DOHH2 (cell line): ENCODE data around the gene MOCS2.
A peak's percentile ranks its signal among the peaks of the same experiment; 100 is the strongest.

ENCODE experiments used
- H3F3A ChIP-seq: fragments of 200-600 bp; sonication (generic), shearing (Covaris generic); 2 replicates; pipeline ENCODE4 v1.6.0; 2016; ENCODE audit warnings: antibody characterized with exemption, mild to moderate bottlenecking; ENCODE audit not compliant: control insufficient read depth, insufficient read depth
- H3K27ac ChIP-seq: fragments of 200-600 bp; sonication (generic); 2 replicates; pipeline ENCODE4 v1.5.1; 2014; ENCODE audit warnings: low read depth, mild to moderate bottlenecking, low read length, moderate library complexity
- H3K27me3 ChIP-seq: fragments of 200-600 bp; sonication (generic); 2 replicates; pipeline ENCODE4 v1.6.1; 2014; ENCODE audit warnings: mild to moderate bottlenecking, low read length, mixed read lengths; ENCODE audit not compliant: control insufficient read depth
- H3K36me3 ChIP-seq: fragments of 200-600 bp; sonication (generic); 2 replicates; pipeline ENCODE4 v1.6.1; 2014; ENCODE audit warnings: mild to moderate bottlenecking, low read length, moderate library complexity, mixed read lengths; ENCODE audit not compliant: control insufficient read depth
- H3K4me1 ChIP-seq: fragments of 200-600 bp; sonication (generic); 2 replicates; pipeline ENCODE4 v1.6.1; 2014; ENCODE audit warnings: mild to moderate bottlenecking, low read length, mixed read lengths; ENCODE audit not compliant: control insufficient read depth
- H3K4me2 ChIP-seq: fragments of 200-600 bp; sonication (generic); 2 replicates; pipeline ENCODE4 v1.6.0; 2014; ENCODE audit warnings: mild to moderate bottlenecking, low read length, moderate library complexity
- H3K4me3 ChIP-seq: fragments of 200-600 bp; sonication (generic); 2 replicates; pipeline ENCODE4 v1.5.1; 2014; ENCODE audit warnings: mild to moderate bottlenecking, low read length, mixed read lengths
- H3K79me2 ChIP-seq: fragments of 200-600 bp; sonication (generic); 2 replicates; pipeline ENCODE4 v1.6.1; 2014; ENCODE audit warnings: mild to moderate bottlenecking, low read length, mixed read lengths; ENCODE audit not compliant: control insufficient read depth
- H3K9me2 ChIP-seq: fragments of 200-600 bp; sonication (generic); replicated peaks from 2 replicates; pipeline ENCODE4 v1.6.1; 2014; ENCODE audit warnings: mild to moderate bottlenecking, low read length, mixed read lengths; ENCODE audit not compliant: control insufficient read depth
- H3K9me3 ChIP-seq: fragments of 200-600 bp; sonication (generic); 2 replicates; pipeline ENCODE4 v1.6.1; 2014; ENCODE audit warnings: antibody characterized with exemption, low read length, mixed read lengths; ENCODE audit not compliant: control insufficient read depth, insufficient read depth
- H4K20me1 ChIP-seq: fragments of 200-600 bp; sonication (generic); 2 replicates; pipeline ENCODE4 v1.6.0; 2014; ENCODE audit warnings: low read depth, mild to moderate bottlenecking, antibody characterized with exemption, low read length, moderate library complexity; ENCODE audit not compliant: control insufficient read depth, insufficient read depth
- CTCF ChIP-seq: fragments of 200-600 bp; sonication (generic); IDR thresholded peaks from one replicate; pipeline ENCODE4 v1.5.1; 2014; ENCODE audit warnings: antibody characterized with exemption, mild to moderate bottlenecking, low read depth, low read length; ENCODE audit not compliant: poor library complexity, severe bottlenecking
- EZH2phosphoT487 ChIP-seq: fragments of 200-600 bp; sonication (generic); IDR thresholded peaks from 2 replicates; pipeline ENCODE4 v1.6.1; 2017; ENCODE audit warnings: borderline replicate concordance, mild to moderate bottlenecking, antibody characterized with exemption, low read length, moderate library complexity, mixed read lengths

The MOCS2 gene, protein sequence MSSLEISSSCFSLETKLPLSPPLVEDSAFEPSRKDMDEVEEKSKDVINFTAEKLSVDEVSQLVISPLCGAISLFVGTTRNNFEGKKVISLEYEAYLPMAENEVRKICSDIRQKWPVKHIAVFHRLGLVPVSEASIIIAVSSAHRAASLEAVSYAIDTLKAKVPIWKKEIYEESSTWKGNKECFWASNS

DNA sequence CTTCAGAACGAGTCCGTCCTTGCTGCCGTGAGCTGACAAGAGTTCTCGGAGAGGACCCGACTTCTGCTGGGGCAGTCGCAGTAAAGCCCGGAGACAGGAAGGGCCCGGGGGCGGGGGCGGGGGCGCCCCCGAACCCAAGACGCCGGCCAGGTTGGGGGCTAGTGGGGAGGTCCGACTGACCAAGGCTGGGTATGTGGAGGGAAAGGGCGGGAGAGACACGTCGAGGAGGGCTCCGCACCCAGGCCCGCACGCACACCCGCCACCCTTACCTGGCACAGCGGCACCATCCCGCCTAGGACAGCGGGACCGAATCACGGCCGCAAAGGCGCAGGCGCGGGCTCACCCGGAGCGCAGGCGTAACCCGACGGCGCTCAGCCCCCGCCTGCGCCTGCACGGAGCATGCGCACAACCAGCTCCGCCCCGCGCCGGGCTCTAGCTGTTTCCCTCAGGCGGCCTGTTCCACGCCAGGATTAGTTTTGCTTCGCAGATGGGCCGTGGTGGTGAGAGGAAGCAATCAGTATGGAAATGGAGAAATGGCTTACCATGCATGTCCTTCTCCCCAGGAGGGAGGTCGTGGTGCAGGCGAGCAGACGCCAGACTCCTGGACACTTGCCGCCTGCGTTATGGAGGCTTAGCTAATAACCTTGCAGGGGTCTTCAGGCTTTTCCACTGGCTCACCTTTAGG, at the start of gene MOCS2:
TSS of gene MOCS2 (minus strand) at position 315 of the 685 bp plus-strand sequence. CDS start 2,583 bp downstream, outside the sequence.
- Histone ChIP-seq H3K27ac (peak within 1 kb of the TSS; percentile 25; the same call in 1 of the 2 replicates), H4K20me1 (0 out of 2 replicates have a peak, but pooled peaks cover 3% of the 10 kb centered on the region), H3K27me3 (no peaks in the 10 kb centered on the region), H3K36me3 (peaks cover 21% of the 10 kb centered on the region), H3F3A (no peaks in the 10 kb centered on the region), H3K4me1 (peaks cover 25% of the 10 kb centered on the region), H3K79me2 (peaks cover 28% of the 10 kb centered on the region), H3K9me2 (no peaks in the 10 kb centered on the region), H3K4me2 (peak within 1 kb of the TSS; percentile 83), H3K9me3 (no peaks in the 10 kb centered on the region), H3K4me3 (peak within 1 kb of the TSS; percentile 94)
- TF ChIP-seq EZH2phosphoT487 = no peak
- TF ChIP-seq CTCF = no peak

DNA sequence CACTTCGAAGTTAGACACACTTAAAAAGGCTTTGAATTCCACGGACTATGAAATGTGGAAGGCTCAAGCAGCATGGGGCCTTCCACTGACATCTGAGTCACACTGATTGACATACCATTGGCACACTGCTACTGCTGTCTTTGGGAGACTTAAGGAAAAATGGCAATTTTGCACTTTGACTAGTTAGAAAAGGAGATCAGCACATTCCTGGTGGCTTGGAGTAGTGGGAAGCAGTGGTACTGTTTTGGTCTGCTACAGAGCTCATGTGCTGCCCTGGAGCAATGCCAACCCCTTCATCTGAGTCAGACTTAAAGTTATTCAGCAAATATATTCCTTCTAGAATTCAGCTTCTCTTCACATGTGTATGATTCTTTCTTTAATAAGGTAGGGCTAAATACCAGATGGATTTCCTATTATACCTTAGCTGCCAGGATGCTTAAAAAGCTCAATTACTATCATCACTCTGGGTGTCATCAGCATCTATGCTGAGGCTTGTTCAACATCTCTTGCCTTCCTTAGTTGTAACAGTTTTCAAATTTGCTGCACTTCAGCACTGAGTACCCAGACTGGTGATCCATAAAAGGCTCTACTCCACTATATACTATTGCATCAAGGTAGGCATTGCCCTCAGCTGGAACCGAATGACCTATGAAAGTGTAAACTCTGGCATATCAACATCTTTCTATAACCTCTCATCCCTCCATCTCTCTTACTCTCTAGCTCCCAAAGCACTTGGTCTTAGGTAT, 42.3 kb upstream of the MOCS2 start:
- Histone ChIP-seq H4K20me1 (no peaks in the 10 kb centered on the region), H3K9me3 (no peaks in the 10 kb centered on the region), H3K4me3 (no peak overlapping the region), H3K79me2 (no peaks in the 10 kb centered on the region), H3K27me3 (no peaks in the 10 kb centered on the region), H3K9me2 (no peaks in the 10 kb centered on the region), H3K36me3 (no peaks in the 10 kb centered on the region), H3K4me2 (no peak overlapping the region), H3K27ac (no peak overlapping the region), H3K4me1 (no peaks in the 10 kb centered on the region), H3F3A (no peaks in the 10 kb centered on the region)
- TF ChIP-seq CTCF (no peak), EZH2phosphoT487 (no peak)

DNA sequence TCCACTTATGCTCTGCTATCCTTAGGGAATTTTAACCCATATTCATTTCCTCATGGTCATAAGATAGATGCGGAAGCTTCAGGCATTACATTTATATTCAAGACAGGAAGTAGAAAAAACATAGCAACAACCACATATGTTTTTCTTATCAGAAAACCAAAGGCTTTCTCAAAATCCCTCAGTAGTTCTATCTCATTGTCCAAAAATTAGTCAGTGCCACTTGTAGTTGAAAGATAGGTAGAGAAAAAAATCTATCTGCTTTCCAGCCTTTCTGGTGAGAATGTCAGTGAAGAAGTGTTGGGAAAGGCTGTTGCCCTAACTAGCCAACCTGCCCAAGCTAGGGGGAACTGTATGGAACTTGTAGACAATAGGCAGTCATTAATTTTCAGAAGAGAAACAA, 23.5 kb upstream of the MOCS2 start:
- Histone ChIP-seq H3K4me3 (no peak overlapping the region), H3K9me3 (no peaks in the 10 kb centered on the region), H3F3A (no peaks in the 10 kb centered on the region), H3K4me1 (no peaks in the 10 kb centered on the region), H3K9me2 (no peaks in the 10 kb centered on the region), H4K20me1 (no peaks in the 10 kb centered on the region), H3K27ac (no peak overlapping the region), H3K27me3 (no peaks in the 10 kb centered on the region), H3K36me3 (no peaks in the 10 kb centered on the region), H3K79me2 (no peaks in the 10 kb centered on the region), H3K4me2 (no peak overlapping the region)
- TF ChIP-seq EZH2phosphoT487 (no peak), CTCF (no peak)
